K562 (cell line): ENCODE results near the gene PRR36. TPM values are rescaled to one million over a fixed set of nuclear protein-coding genes. Genes with fewer than 3 reads are reported as not detected.

Experiments
- ATF7 ChIP-seq: fragments of 450-650 bp; IDR thresholded peaks from 2 replicates; pipeline ENCODE4 v1.7.1; 2014; ENCODE audit warnings: mild to moderate bottlenecking, moderate library complexity
- BCOR ChIP-seq: fragments of 450-650 bp; IDR thresholded peaks from 2 replicates; pipeline ENCODE4 v1.6.1; 2016
- CEBPB ChIP-seq: fragments of 450-650 bp; IDR thresholded peaks from 2 replicates; pipeline ENCODE4 v1.6.1; 2016; ENCODE audit warnings: missing genetic modification characterization, missing compliant biosample characterization
- CHAMP1 ChIP-seq: fragments of 450-650 bp; IDR thresholded peaks from 2 replicates; pipeline ENCODE4 v1.6.1; 2016; ENCODE audit warnings: mild to moderate bottlenecking
- E2F5 ChIP-seq: sonication (generic); formaldehyde crosslinking; IDR thresholded peaks from 2 replicates; pipeline ENCODE4 v1.8.0; 2022; ENCODE audit warnings: mild to moderate bottlenecking, missing genetic modification reagents
- NELFE ChIP-seq: IDR thresholded peaks from 2 replicates; pipeline ENCODE4 v1.6.1; 2011; ENCODE audit warnings: mild to moderate bottlenecking; ENCODE audit not compliant: insufficient read depth, insufficient read length
- POLR2G ChIP-seq: fragments of 200-400 bp; formaldehyde crosslinking; IDR thresholded peaks from 2 replicates; pipeline ENCODE4 v1.6.1; 2017; ENCODE audit warnings: low read depth, mild to moderate bottlenecking, antibody characterized with exemption, low read length, moderate library complexity
- RBM34 ChIP-seq: fragments of 200-400 bp; formaldehyde crosslinking; IDR thresholded peaks from 2 replicates; pipeline ENCODE4 v1.6.1; 2018; ENCODE audit warnings: low read length, borderline replicate concordance; ENCODE audit not compliant: insufficient read depth
- RREB1 ChIP-seq: fragments of 250-450 bp; sonication (Bioruptor Pico); IDR thresholded peaks from 2 replicates; pipeline ENCODE4 v1.4.0; 2020
- SMARCC2 ChIP-seq: fragments of 450-650 bp; IDR thresholded peaks from 2 replicates; pipeline ENCODE4 v1.6.1; 2017; ENCODE audit warnings: antibody characterized with exemption, moderate library complexity, mild to moderate bottlenecking, low read depth
- TEAD4 ChIP-seq, 2 experiments: sonication (generic) in 1 of 2; formaldehyde crosslinking in 1 of 2; IDR thresholded peaks; 2 replicates each; pipeline versions ENCODE4 v1.6.1 to v1.8.0; 2012 to 2022; ENCODE audit warnings: borderline replicate concordance in 1 of 2, inconsistent platforms in 1 of 2, low read length in 1 of 2, mild to moderate bottlenecking in 1 of 2, missing genetic modification reagents in 1 of 2
- ZBTB9 ChIP-seq: fragments of 450-650 bp; formaldehyde crosslinking; IDR thresholded peaks from 2 replicates; pipeline ENCODE4 v1.4.0; 2020; ENCODE audit warnings: mild to moderate bottlenecking, moderate library complexity
- ZFP1 ChIP-seq: fragments of 450-650 bp; formaldehyde crosslinking; IDR thresholded peaks from 2 replicates; pipeline ENCODE4 v1.4.0; 2020; ENCODE audit warnings: mild to moderate bottlenecking, mixed read lengths
- ZFP91 ChIP-seq: sonication (generic); formaldehyde crosslinking; IDR thresholded peaks from 2 replicates; pipeline ENCODE4 v1.8.0; 2022; ENCODE audit warnings: mild to moderate bottlenecking, missing genetic modification reagents
- polyA plus RNA-seq, 8 experiments: library from polyadenylated mRNA; depleted of rRNA in 4 of 8; stranded (reverse) in 5 of 8; unstranded in 3 of 8; fragments of >200 nt; fragmentation: Nextera tagmentation in 2 of 8; fragmentation: Illumina TruSeq in 1 of 8; extraction: Ambion mirVana in 2 of 8; extraction: Trizol in 1 of 8; gene quantifications; 2 replicates each; pipeline versions ENCODE4 v1.2.1 to v1.2.3, GENCODE V29; 2011 to 2014; ENCODE audit warnings: inconsistent platforms in 1 of 8, missing spikeins in 1 of 8
- total RNA-seq, 7 experiments: library from RNA; depleted of rRNA in 6 of 7; stranded (reverse); fragments of >200 nt in 6 of 7; fragmentation: Illumina TruSeq in 2 of 7; extraction: Trizol in 2 of 7; gene quantifications; 2 replicates each; pipeline versions ENCODE4 v1.2.1 to v1.2.3, GENCODE V29; 2011 to 2021; ENCODE audit warnings: low replicate concordance in 1 of 7

PRR36 gene
- total and polyA plus RNA-seq, 9 of the 15 experiments (the other 6 are each of a cell fraction or from before 2014, with no cell fraction given): 0.05 to 0.42 (median 0.06) TPM; not detected in 6

- TF ChIP-seq POLR2G (0 out of 2 replicates have a peak, but pooled peaks have one; percentile 38), ZBTB9 (CRISPR knock-in tag) (0 out of 2 replicates have a peak, but pooled peaks have one; percentile 25), E2F5 (peak; percentile 76), CEBPB (tag) (no peak), ZFP1 (CRISPR knock-in tag) (no peak), SMARCC2 (no peak), BCOR (peak; percentile 64), ATF7 (peak; percentile 11; the same call in 1 of the 2 replicates), CHAMP1 (no peak), RREB1 (CRISPR knock-in tag) (no peak), RBM34 (no peak), TEAD4 (IDR thresholded peaks at IDR 0.05; ENCODE audit: low read length) (peak; percentile 85), TEAD4 (CRISPR knock-in tag; IDR thresholded peaks at IDR 0.05; ENCODE audit: borderline replicate concordance) (no peak), ZFP91 (CRISPR knock-in tag) (peak; percentile 57; the same call in 1 of the 2 replicates), NELFE (no peak)
These were observed 46.5 kb upstream of the PRR36 start (continued) for GRCh38 chr19:7920519-7921301.
